K562 (cell line): Measurements from ENCODE around the gene CNGA1. TPM values are rescaled to one million over a fixed set of nuclear protein-coding genes. Genes with fewer than 3 reads are reported as not detected.

Source experiments
- BACH1 ChIP-seq: fragments of 200-800 bp; sonication (Bioruptor generic); IDR thresholded peaks from 2 replicates; pipeline ENCODE4 v1.6.1; 2016; ENCODE audit warnings: missing genetic modification characterization, missing compliant biosample characterization
- BCOR ChIP-seq: fragments of 450-650 bp; IDR thresholded peaks from 2 replicates; pipeline ENCODE4 v1.6.1; 2016
- CBFA2T2 ChIP-seq: fragments of 450-650 bp; conservative IDR thresholded peaks from 2 replicates; pipeline ENCODE4 v1.6.1; 2017; ENCODE audit warnings: mild to moderate bottlenecking
- CBFA2T3 ChIP-seq: fragments of 450-650 bp; IDR thresholded peaks from 2 replicates; pipeline ENCODE4 v1.6.1; 2017
- CREM ChIP-seq: IDR thresholded peaks from 2 replicates; pipeline ENCODE4 v1.6.1; 2014; ENCODE audit warnings: antibody characterized with exemption, low read depth
- CTBP1 ChIP-seq: fragments of 450-650 bp; IDR thresholded peaks from 2 replicates; pipeline ENCODE4 v1.6.1; 2016; ENCODE audit warnings: borderline replicate concordance
- EHMT2 ChIP-seq: fragments of 450-650 bp; IDR thresholded peaks from 2 replicates; pipeline ENCODE4 v1.6.1; 2018; ENCODE audit warnings: antibody characterized with exemption
- GTF2E2 ChIP-seq: fragments of 200-800 bp; sonication (Bioruptor generic); IDR thresholded peaks from 2 replicates; pipeline ENCODE4 v1.6.1; 2016; ENCODE audit warnings: missing genetic modification characterization, missing compliant biosample characterization
- KLF16 ChIP-seq: IDR thresholded peaks from 2 replicates; pipeline ENCODE4 v1.6.1; 2016; ENCODE audit warnings: antibody characterized with exemption
- MTF1 ChIP-seq: fragments of 250-450 bp; sonication (Bioruptor Pico); IDR thresholded peaks from 2 replicates; pipeline ENCODE4 v1.9.0; 2021; ENCODE audit warnings: moderate library complexity, mild to moderate bottlenecking, inconsistent platforms, borderline replicate concordance
- RAD21 ChIP-seq, 2 experiments: fragments of 250-450 bp in 1 of 2; fragments of 450-650 bp in 1 of 2; sonication (Bioruptor Pico) in 1 of 2; formaldehyde crosslinking in 1 of 2; IDR thresholded peaks in 1 of 2; conservative IDR thresholded peaks in 1 of 2; 2 replicates each; pipeline versions ENCODE4 v1.4.0 to v1.8.0; 2020 to 2022; ENCODE audit warnings: mild to moderate bottlenecking in 2 of 2, moderate library complexity in 1 of 2
- SMC3 ChIP-seq: conservative IDR thresholded peaks from 2 replicates; pipeline ENCODE4 v1.6.1; 2011; ENCODE audit warnings: low read depth, low read length, improper control_type of control experiment; ENCODE audit not compliant: insufficient read depth
- STAG1 ChIP-seq: sonication (generic); formaldehyde crosslinking; IDR thresholded peaks from 2 replicates; pipeline ENCODE4 v1.5.0; 2020; ENCODE audit warnings: missing genetic modification reagents, borderline replicate concordance
- TEAD1 ChIP-seq, 2 experiments: fragments of 450-650 bp in 1 of 2; sonication (generic) in 1 of 2; formaldehyde crosslinking; IDR thresholded peaks; 2 replicates each; pipeline versions ENCODE4 v1.4.0 to v1.8.0; 2020 to 2022; ENCODE audit warnings: mild to moderate bottlenecking in 2 of 2, missing genetic modification reagents in 1 of 2
- TEAD4 ChIP-seq, 2 experiments: sonication (generic) in 1 of 2; formaldehyde crosslinking in 1 of 2; IDR thresholded peaks; 2 replicates each; pipeline versions ENCODE4 v1.6.1 to v1.8.0; 2012 to 2022; ENCODE audit warnings: borderline replicate concordance in 1 of 2, inconsistent platforms in 1 of 2, low read length in 1 of 2, mild to moderate bottlenecking in 1 of 2, missing genetic modification reagents in 1 of 2
- ZKSCAN3 ChIP-seq: fragments of 250-450 bp; sonication (Bioruptor Pico); IDR thresholded peaks from 2 replicates; pipeline ENCODE4 v1.4.0; 2020
- polyA plus RNA-seq, 8 experiments: library from polyadenylated mRNA; depleted of rRNA in 4 of 8; stranded (reverse) in 5 of 8; unstranded in 3 of 8; fragments of >200 nt; fragmentation: Nextera tagmentation in 2 of 8; fragmentation: Illumina TruSeq in 1 of 8; extraction: Ambion mirVana in 2 of 8; extraction: Trizol in 1 of 8; gene quantifications; 2 replicates each; pipeline versions ENCODE4 v1.2.1 to v1.2.3, GENCODE V29; 2011 to 2014; ENCODE audit warnings: inconsistent platforms in 1 of 8, missing spikeins in 1 of 8
- total RNA-seq, 7 experiments: library from RNA; depleted of rRNA in 6 of 7; stranded (reverse); fragments of >200 nt in 6 of 7; fragmentation: Illumina TruSeq in 2 of 7; extraction: Trizol in 2 of 7; gene quantifications; 2 replicates each; pipeline versions ENCODE4 v1.2.1 to v1.2.3, GENCODE V29; 2011 to 2021; ENCODE audit warnings: low replicate concordance in 1 of 7
- TF ChIP-seq, protein P1 (sequence below): fragments of 450-650 bp; IDR thresholded peaks from 2 replicates; pipeline ENCODE4 v1.6.1; 2016
- TF ChIP-seq, protein P2 (sequence below), 2 experiments: fragments of 450-650 bp; formaldehyde crosslinking in 1 of 2; IDR thresholded peaks; 2 replicates each; pipeline versions ENCODE4 v1.4.0 to v1.6.1; 2014 to 2020; ENCODE audit warnings: mild to moderate bottlenecking in 2 of 2, borderline replicate concordance in 1 of 2, low read depth in 1 of 2

The CNGA1 gene
- total and polyA plus RNA-seq, 9 of the 15 experiments (the other 6 are each of a cell fraction or from before 2014, with no cell fraction given) = 0.03 to 0.29 (median 0.04) TPM; not detected in 5

DNA sequence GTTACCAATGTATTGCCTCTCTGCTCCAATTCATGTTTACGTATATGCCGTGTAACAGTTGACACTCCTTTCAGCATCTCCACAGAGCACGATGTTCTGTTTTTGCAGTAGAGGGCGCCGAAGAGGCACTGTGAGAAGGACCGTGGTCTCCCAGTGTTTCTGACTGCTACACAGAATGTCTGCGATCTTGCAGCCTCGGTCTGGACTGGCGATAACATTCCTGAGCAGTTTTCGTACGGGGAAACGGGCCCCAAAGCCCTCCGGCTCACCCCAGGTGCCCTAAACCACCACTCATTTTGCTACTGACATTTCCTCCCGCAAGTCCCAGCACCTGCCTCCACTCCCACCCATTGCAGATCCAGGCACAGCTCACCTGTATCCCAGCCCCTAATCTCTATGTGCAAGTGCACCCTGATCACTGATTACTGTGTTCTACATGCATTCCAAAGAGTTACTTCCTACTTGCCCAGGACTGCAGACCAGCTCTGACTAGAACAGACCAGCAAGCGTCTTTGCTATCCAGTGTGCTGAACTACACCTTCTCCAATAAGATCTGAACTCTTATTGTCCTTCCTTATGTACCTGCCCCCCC, 89.7 kb downstream of the CNGA1 start (continued):
- TF ChIP-seq TEAD4 (IDR thresholded peaks at IDR 0.05; ENCODE audit: low read length) (peak; percentile 57), TEAD4 (CRISPR knock-in tag; IDR thresholded peaks at IDR 0.05; ENCODE audit: borderline replicate concordance) (no peak), SMC3 (0 out of 2 replicates have a peak, but pooled peaks have one; percentile 25), CTBP1 (peak; percentile 31; the same call in 1 of the 2 replicates), KLF16 (peak; percentile 60), EHMT2 (peak; percentile 77; the same call in 1 of the 2 replicates), GTF2E2 (tag) (no peak), BCOR (peak; percentile 39; the same call in 1 of the 2 replicates), BACH1 (no peak), CBFA2T2 (0 out of 2 replicates have a peak, but pooled peaks have one; percentile 4), MTF1 (no peak), CBFA2T3 (peak; percentile 54), RAD21 (CRISPR knock-in tag; conservative IDR thresholded peaks at IDR 0.05 in 1 of 2, IDR thresholded peaks at IDR 0.05 in 1 of 2) (peak in 1 of 2 experiments; percentile 61; a peak in 3 of 4 replicates), ZKSCAN3 (no peak), CREM (peak; percentile 35; the same call in 1 of the 2 replicates), TEAD1 (CRISPR knock-in tag; IDR thresholded peaks at IDR 0.05) (peak in 1 of 2 experiments; percentile 55; a peak in 1 of 4 replicates), STAG1 (CRISPR knock-in tag) (peak; percentile 47; the same call in 1 of the 2 replicates)
- TF ChIP-seq, protein P1, sequence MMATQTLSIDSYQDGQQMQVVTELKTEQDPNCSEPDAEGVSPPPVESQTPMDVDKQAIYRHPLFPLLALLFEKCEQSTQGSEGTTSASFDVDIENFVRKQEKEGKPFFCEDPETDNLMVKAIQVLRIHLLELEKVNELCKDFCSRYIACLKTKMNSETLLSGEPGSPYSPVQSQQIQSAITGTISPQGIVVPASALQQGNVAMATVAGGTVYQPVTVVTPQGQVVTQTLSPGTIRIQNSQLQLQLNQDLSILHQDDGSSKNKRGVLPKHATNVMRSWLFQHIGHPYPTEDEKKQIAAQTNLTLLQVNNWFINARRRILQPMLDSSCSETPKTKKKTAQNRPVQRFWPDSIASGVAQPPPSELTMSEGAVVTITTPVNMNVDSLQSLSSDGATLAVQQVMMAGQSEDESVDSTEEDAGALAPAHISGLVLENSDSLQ = 0 out of 2 replicates have a peak, but pooled peaks have one; percentile 11
- TF ChIP-seq, protein P2, sequence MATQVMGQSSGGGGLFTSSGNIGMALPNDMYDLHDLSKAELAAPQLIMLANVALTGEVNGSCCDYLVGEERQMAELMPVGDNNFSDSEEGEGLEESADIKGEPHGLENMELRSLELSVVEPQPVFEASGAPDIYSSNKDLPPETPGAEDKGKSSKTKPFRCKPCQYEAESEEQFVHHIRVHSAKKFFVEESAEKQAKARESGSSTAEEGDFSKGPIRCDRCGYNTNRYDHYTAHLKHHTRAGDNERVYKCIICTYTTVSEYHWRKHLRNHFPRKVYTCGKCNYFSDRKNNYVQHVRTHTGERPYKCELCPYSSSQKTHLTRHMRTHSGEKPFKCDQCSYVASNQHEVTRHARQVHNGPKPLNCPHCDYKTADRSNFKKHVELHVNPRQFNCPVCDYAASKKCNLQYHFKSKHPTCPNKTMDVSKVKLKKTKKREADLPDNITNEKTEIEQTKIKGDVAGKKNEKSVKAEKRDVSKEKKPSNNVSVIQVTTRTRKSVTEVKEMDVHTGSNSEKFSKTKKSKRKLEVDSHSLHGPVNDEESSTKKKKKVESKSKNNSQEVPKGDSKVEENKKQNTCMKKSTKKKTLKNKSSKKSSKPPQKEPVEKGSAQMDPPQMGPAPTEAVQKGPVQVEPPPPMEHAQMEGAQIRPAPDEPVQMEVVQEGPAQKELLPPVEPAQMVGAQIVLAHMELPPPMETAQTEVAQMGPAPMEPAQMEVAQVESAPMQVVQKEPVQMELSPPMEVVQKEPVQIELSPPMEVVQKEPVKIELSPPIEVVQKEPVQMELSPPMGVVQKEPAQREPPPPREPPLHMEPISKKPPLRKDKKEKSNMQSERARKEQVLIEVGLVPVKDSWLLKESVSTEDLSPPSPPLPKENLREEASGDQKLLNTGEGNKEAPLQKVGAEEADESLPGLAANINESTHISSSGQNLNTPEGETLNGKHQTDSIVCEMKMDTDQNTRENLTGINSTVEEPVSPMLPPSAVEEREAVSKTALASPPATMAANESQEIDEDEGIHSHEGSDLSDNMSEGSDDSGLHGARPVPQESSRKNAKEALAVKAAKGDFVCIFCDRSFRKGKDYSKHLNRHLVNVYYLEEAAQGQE (IDR thresholded peaks at IDR 0.05; ENCODE audit: borderline replicate concordance) = peak; percentile 96
- TF ChIP-seq, protein P2 (CRISPR knock-in tag; IDR thresholded peaks at IDR 0.05; ENCODE audit: low read depth) = peak; percentile 52; the same call in 1 of the 2 replicates
